Mammary epithelial cell (primary cell): ENCODE results near the gene CRACDL.

Experiments
- CTCF ChIP-seq, 2 donors: IDR thresholded peaks in 1 of 2; conservative IDR thresholded peaks in 1 of 2; 2 replicates each; pipeline ENCODE4 v1.5.1; 2011 to 2012; ENCODE audit warnings: inconsistent platforms in 2 of 2, low read length in 2 of 2, mild to moderate bottlenecking in 2 of 2, control low read depth in 1 of 2, low read depth in 1 of 2; ENCODE audit not compliant: insufficient read depth in 1 of 2; ENCODE audit errors: extremely low read depth in 1 of 2
- EZH2 ChIP-seq: IDR thresholded peaks from 2 replicates; pipeline ENCODE4 v1.6.1; 2012; ENCODE audit warnings: low read length, inconsistent platforms, borderline replicate concordance

GRCh38 chr2:98908931-98909316 is 27.1 kb downstream of the CRACDL start:
- no peak for TF ChIP-seq CTCF (conservative IDR thresholded peaks at IDR 0.05 in 1 of 2, IDR thresholded peaks at IDR 0.05 in 1 of 2; ENCODE audit: extremely low read depth in 1 of 2, insufficient read depth in 1 of 2, low read depth in 1 of 2, low read length in 2 of 2)
- no peak for TF ChIP-seq EZH2
